SK-N-MC (cell line): Measurements from ENCODE around the gene AUTS2.
A peak's percentile ranks its signal among the peaks of the same experiment; 100 is the strongest.

Experiments
- DNase-seq: peaks from one replicate; pipeline ENCODE4 v3.0.0-alpha.2; 2011; ENCODE audit warnings: low read depth, low spot score
- H3K27ac ChIP-seq: fragments of 200-600 bp; sonication (generic); 2 replicates; pipeline ENCODE4 v1.5.1; 2016; ENCODE audit warnings: mixed run types
- H3K36me3 ChIP-seq: fragments of 200-600 bp; sonication (generic); 2 replicates; pipeline ENCODE4 v1.6.1; 2017; ENCODE audit warnings: antibody characterized with exemption, low read length, mixed read lengths; ENCODE audit not compliant: insufficient read depth
- H3K4me3 ChIP-seq: fragments of 200-600 bp; sonication (generic); 2 replicates; pipeline ENCODE4 v1.5.1; 2016
- H3K9ac ChIP-seq: fragments of 200-600 bp; sonication (generic); 2 replicates; pipeline ENCODE4 v1.8.0; 2017; ENCODE audit warnings: mixed run types, mixed read lengths; ENCODE audit not compliant: insufficient read length
- H3K9me3 ChIP-seq: fragments of 200-600 bp; sonication (generic); 2 replicates; pipeline ENCODE4 v1.6.1; 2017; ENCODE audit warnings: low read depth, mild to moderate bottlenecking, antibody characterized with exemption, low read length, moderate library complexity, mixed read lengths
- EZH2 ChIP-seq: fragments of 200-600 bp; sonication (generic); IDR thresholded peaks from one replicate; pipeline ENCODE4 v1.6.1; 2017; ENCODE audit warnings: antibody characterized with exemption
- FOXP2 ChIP-seq: optimal IDR thresholded peaks from 2 replicates; pipeline ENCODE3; 2011; ENCODE audit warnings: mild to moderate bottlenecking, moderate library complexity; ENCODE audit not compliant: insufficient read depth; ENCODE audit errors: extremely low read length, control extremely low read depth
- POLR2AphosphoS5 ChIP-seq: IDR thresholded peaks from 2 replicates; pipeline ENCODE4 v1.6.1; 2012; ENCODE audit warnings: mild to moderate bottlenecking, low read depth, low read length, borderline replicate concordance

Gene AUTS2

GRCh38 chr7:70214071-70214470 is 615.8 kb downstream of the AUTS2 start:
- TF ChIP-seq FOXP2 (no peak), EZH2 (no peak), POLR2AphosphoS5 (no peak)
- DNase-seq = no peak
- Histone ChIP-seq H3K4me3 (no peak overlapping the region), H3K36me3 (no peaks in the 10 kb centered on the region), H3K27ac (no peak overlapping the region), H3K9me3 (no peaks in the 10 kb centered on the region), H3K9ac (no peak overlapping the region)

- H3K9ac ChIP-seq = no peak overlapping the region
- H3K36me3 ChIP-seq = no peaks in the 10 kb centered on the region
- no peak for DNase-seq
- no peak overlapping the region for H3K27ac ChIP-seq
- H3K9me3 ChIP-seq = no peaks in the 10 kb centered on the region
- TF ChIP-seq POLR2AphosphoS5 (no peak), EZH2 (no peak), FOXP2 (no peak)
- no peak overlapping the region for H3K4me3 ChIP-seq
Measured at GRCh38 chr7:70215491-70215890, 617.2 kb downstream of the AUTS2 start.

GRCh38 chr7:70217571-70217970 is 619.3 kb downstream of the AUTS2 start:
- H3K9ac ChIP-seq = no peak overlapping the region
- H3K4me3 ChIP-seq = no peak overlapping the region
- DNase-seq = no peak
- no peaks in the 10 kb centered on the region for H3K9me3 ChIP-seq
- H3K27ac ChIP-seq = no peak overlapping the region
- TF ChIP-seq EZH2 (no peak), POLR2AphosphoS5 (no peak)
- no peaks in the 10 kb centered on the region for H3K36me3 ChIP-seq

GRCh38 chr7:70218006-70218405 is 619.7 kb downstream of the AUTS2 start:
- H3K27ac ChIP-seq = no peak overlapping the region
- no peak for DNase-seq
- no peaks in the 10 kb centered on the region for H3K9me3 ChIP-seq
- H3K4me3 ChIP-seq = no peak overlapping the region
- no peak overlapping the region for H3K9ac ChIP-seq
- no peak for TF ChIP-seq FOXP2
- no peak for TF ChIP-seq EZH2
- no peak for TF ChIP-seq POLR2AphosphoS5
- H3K36me3 ChIP-seq = no peaks in the 10 kb centered on the region

- Histone ChIP-seq H3K9ac (no peak overlapping the region), H3K9me3 (no peaks in the 10 kb centered on the region), H3K4me3 (no peak overlapping the region), H3K36me3 (no peaks in the 10 kb centered on the region), H3K27ac (no peak overlapping the region)
- TF ChIP-seq EZH2 = no peak
- no peak for DNase-seq
Measured at GRCh38 chr7:70219061-70219460, 620.8 kb downstream of the AUTS2 start.

GRCh38 chr7:70229242-70229641 is 631.0 kb downstream of the AUTS2 start:
- Histone ChIP-seq H3K27ac (no peak overlapping the region), H3K9me3 (no peaks in the 10 kb centered on the region), H3K9ac (no peak overlapping the region), H3K36me3 (no peaks in the 10 kb centered on the region), H3K4me3 (no peak overlapping the region)
- no peak for TF ChIP-seq FOXP2
- no peak for TF ChIP-seq EZH2
- no peak for TF ChIP-seq POLR2AphosphoS5
- DNase-seq = no peak

GRCh38 chr7:70230761-70231160 is 632.5 kb downstream of the AUTS2 start:
- no peaks in the 10 kb centered on the region for H3K9me3 ChIP-seq
- no peak overlapping the region for H3K9ac ChIP-seq
- H3K27ac ChIP-seq = no peak overlapping the region
- DNase-seq = no peak
- no peaks in the 10 kb centered on the region for H3K36me3 ChIP-seq
- H3K4me3 ChIP-seq = no peak overlapping the region
- TF ChIP-seq EZH2 (no peak), FOXP2 (no peak), POLR2AphosphoS5 (no peak)

GRCh38 chr7:70233776-70234175 is 635.5 kb downstream of the AUTS2 start:
- Histone ChIP-seq H3K9ac (no peak overlapping the region), H3K9me3 (no peaks in the 10 kb centered on the region), H3K27ac (no peak overlapping the region), H3K4me3 (no peak overlapping the region), H3K36me3 (no peaks in the 10 kb centered on the region)
- no peak for TF ChIP-seq EZH2
- TF ChIP-seq FOXP2 = no peak
- TF ChIP-seq POLR2AphosphoS5 = no peak
- DNase-seq = no peak

GRCh38 chr7:70237256-70237655 is 639.0 kb downstream of the AUTS2 start:
- no peaks in the 10 kb centered on the region for H3K36me3 ChIP-seq
- peak overlapping the region; percentile 13; the same call in 1 of the 2 replicates for H3K4me3 ChIP-seq
- H3K9ac ChIP-seq = no peak overlapping the region
- TF ChIP-seq EZH2 = no peak
- TF ChIP-seq POLR2AphosphoS5 = no peak
- no peak for TF ChIP-seq FOXP2
- no peak overlapping the region for H3K27ac ChIP-seq
- no peaks in the 10 kb centered on the region for H3K9me3 ChIP-seq
- DNase-seq = no peak
